AG10803 (cell line): ENCODE data around the gene TIMD4.
"Not testable (repeated sequence)": the region's sequence is repeated elsewhere in the genome, so short reads cannot be mapped to it uniquely, and the experiment has no call there.

Source experiments
- DNase-seq: peaks from one replicate; pipeline ENCODE4 v3.0.0; 2010; ENCODE audit warnings: low read depth
- H3K4me3 ChIP-seq: 2 replicates; pipeline ENCODE4 v1.5.1; 2011; ENCODE audit warnings: mild to moderate bottlenecking, low read length, control low read depth
- TF ChIP-seq, protein P1 (sequence below): conservative IDR thresholded peaks from 2 replicates; pipeline ENCODE4 v1.5.1; 2011; ENCODE audit warnings: mild to moderate bottlenecking, low read length, control low read depth, inconsistent platforms

Gene TIMD4

DNA sequence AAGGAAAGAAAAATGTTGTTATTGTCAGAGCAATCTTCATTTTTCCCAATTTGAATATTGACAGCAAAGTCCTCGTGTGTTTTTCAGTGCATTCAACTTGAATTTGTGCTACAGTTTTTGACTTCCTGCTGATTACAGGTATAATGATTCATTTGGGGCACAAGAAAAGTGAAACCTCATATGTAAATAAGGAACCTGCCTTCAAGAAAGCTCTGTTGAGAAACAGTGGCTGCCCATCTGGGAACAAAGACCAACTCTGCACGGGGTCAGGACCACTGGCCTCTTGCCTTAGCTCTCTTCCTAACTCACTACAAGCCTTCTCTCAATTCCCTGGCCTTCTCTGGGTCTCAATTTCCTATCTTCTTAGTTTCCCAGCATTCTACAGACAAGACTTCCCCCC lies 21.0 kb downstream of the TIMD4 start:
- H3K4me3 ChIP-seq, result no peak overlapping the region
- no peak for DNase-seq
- TF ChIP-seq, protein P1, sequence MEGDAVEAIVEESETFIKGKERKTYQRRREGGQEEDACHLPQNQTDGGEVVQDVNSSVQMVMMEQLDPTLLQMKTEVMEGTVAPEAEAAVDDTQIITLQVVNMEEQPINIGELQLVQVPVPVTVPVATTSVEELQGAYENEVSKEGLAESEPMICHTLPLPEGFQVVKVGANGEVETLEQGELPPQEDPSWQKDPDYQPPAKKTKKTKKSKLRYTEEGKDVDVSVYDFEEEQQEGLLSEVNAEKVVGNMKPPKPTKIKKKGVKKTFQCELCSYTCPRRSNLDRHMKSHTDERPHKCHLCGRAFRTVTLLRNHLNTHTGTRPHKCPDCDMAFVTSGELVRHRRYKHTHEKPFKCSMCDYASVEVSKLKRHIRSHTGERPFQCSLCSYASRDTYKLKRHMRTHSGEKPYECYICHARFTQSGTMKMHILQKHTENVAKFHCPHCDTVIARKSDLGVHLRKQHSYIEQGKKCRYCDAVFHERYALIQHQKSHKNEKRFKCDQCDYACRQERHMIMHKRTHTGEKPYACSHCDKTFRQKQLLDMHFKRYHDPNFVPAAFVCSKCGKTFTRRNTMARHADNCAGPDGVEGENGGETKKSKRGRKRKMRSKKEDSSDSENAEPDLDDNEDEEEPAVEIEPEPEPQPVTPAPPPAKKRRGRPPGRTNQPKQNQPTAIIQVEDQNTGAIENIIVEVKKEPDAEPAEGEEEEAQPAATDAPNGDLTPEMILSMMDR, result no peak

DNA sequence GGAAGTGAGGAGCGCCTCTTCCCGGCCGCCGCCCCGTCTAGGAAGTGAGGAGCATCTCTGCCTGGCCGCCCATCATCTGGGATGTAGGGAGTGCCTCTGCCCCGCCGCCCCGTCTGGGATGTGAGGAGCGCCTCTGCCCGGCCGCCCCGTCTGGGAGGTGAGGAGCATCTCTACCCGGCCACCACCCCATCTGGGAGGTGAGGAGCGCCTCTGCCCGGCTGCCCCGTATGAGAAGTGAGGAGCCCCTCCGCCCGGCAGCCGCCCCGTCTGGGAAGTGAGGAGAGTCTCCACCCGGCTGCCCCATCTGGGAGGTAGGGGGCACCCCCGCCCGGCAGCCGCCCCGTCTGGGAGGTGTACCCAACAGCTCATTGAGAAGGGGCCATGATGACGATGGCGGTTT lies 22.6 kb downstream of the TIMD4 start:
- not testable (repeated sequence) for H3K4me3 ChIP-seq, DNase-seq

DNA sequence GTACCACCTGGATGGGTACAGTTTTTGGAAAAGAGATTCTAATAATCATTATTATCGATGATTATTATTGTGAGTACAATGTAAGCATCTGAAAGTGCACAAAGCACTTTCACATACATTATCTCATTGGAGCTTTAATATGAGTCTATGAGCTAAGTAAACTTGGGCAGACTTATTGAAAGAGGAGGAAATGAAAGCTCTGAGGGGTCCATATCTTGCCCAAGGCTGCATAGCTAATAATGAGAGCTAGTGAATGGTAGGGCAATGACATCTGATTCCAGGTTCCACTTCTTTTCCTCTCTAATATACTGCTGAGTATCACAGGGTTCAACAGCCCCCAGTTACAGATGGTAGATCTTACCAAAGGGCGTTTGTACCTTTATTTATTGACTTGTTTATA lies 26.1 kb downstream of the TIMD4 start:
- TF ChIP-seq, protein P1, result no peak
- H3K4me3 ChIP-seq, result no peak overlapping the region
- DNase-seq, result no peak

DNA sequence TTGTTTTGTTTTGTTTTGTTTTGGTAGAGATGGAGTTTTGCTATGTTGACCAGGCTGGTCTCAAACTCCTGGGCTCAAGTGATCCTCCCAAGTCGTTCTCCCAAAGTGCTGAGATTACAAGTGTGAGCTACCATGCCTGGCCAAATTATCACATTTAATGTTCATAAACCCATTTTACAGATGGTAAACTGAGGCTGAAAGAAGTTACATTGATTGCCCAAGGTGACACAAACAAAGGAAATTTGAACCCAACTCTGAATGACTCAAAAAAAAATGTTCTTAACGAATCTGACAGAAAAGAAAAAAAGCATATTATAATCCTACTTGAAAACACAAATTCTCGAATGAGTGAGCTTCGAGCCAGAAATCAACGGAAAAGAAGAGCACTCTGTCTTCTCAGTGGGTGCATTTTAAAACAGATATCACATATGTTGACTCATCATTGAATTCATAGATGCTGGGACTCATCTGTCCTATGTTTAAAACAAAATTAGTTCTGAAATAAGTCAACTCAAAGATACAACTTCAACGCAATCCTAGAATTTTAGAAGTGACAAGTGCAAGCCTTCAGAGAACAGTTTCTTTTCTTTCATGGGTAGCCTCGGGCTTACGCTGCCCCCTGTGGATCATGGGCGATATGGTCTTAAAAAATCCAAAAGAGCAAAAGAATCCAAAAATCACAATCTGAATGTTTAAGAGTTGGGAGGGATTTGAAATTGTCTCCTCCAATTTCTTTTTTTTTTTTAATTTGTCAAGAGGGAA lies 28.4 kb downstream of the TIMD4 start:
- peak; percentile 9 for DNase-seq
- no peak overlapping the region for H3K4me3 ChIP-seq
- TF ChIP-seq, protein P1, result peak; percentile 59

DNA sequence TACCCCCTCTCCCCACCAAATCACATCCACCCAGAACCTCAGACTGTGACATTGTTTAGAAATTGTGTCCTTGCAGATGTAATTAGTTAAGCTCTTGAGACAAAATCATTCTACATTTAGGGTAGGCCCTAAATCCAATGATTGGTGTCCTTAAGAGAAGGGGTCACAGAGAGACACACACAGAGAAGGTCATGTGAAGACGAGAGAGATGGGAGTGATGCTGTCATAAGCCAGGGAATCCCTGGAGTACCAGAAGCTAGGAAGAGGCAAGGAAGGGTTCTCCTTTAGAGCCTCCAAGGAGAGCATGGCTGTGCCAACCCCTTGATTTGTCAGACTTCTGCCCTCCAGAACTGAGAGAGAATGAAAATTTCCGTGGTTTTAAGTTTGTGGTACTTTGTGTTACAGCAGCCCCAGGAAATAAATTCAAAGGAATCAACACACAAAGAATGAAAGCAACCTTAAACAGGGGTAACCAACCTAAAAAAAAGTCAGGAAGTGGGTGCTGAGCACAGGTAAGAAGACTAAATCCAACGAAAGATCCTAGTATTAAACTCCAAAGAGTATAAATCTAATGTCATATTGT lies 33.6 kb downstream of the TIMD4 start:
- TF ChIP-seq, protein P1, result no peak
- DNase-seq, result no peak
- H3K4me3 ChIP-seq, result no peak overlapping the region

DNA sequence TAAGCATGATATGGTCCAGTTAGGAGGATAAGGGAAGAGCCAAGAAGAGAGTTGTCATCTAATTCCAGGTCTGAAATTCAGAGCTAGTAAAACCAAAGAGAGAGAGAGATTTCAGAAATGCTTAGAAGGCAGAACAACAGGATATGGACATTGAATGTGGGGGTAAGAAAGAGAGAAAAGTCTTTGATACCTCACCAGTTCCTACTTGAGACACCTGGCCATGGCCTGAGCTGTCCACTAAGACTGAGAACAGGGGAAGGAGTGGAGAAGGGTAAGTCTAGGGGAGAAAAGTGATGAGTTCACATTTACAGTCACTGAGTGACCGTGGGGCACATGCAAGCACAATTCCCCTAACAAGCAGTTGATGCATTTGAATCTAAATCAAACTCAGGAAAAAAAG lies 35.5 kb downstream of the TIMD4 start:
- DNase-seq, result no peak
- TF ChIP-seq, protein P1, result no peak
- no peak overlapping the region for H3K4me3 ChIP-seq

DNA sequence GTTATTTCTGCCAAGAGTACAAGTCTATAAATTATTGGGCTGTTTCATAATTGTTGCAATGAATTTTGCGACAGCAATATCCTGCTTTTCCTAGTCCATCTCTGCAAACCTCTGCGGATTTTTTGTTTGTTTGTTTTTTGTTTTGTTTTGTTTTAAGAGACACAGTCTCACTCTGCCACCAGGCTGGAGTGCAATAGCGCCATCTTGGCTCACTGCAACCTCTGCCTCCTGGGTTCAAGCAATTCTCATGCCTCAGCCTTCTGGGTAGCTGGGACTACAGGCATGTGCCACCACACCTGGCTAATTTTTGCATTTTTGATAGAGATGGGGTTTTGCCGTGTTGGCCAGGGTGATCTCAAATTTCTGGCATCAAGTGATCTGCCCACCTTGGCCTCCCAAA lies 37.3 kb downstream of the TIMD4 start:
- not testable (repeated sequence) for DNase-seq, H3K4me3 ChIP-seq

DNA sequence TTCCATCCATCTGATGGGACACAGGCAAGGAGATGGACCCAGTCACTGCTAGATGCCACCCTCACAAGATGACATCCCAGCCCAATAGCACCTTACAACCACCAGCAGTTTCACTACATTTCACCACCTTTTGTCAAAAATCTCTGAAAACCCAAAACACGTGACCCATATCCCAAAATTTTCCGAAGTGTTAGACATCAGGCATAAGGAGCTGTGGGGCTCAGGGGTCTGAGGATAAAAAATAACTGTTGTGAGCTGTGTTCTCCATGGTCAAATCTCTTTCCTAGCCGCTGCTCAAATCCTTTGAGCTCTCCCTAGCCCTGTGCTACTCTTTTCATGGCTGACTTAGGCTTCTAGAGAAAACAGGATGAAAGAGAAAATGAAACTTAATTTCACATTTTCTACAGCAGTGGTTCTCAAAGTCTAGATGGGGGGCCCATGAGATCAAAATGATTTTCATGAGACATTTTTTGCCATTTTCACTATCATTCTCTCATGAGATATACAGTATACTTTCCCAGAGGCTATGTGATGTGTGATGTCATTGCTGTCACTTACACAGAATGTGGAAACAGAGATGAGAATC lies 40.7 kb downstream of the TIMD4 start:
- no peak for DNase-seq
- H3K4me3 ChIP-seq, result no peak overlapping the region
- TF ChIP-seq, protein P1, result no peak
